Measurements from ENCODE around the gene ARID1A.

- TF ChIP-seq, protein P1, sequence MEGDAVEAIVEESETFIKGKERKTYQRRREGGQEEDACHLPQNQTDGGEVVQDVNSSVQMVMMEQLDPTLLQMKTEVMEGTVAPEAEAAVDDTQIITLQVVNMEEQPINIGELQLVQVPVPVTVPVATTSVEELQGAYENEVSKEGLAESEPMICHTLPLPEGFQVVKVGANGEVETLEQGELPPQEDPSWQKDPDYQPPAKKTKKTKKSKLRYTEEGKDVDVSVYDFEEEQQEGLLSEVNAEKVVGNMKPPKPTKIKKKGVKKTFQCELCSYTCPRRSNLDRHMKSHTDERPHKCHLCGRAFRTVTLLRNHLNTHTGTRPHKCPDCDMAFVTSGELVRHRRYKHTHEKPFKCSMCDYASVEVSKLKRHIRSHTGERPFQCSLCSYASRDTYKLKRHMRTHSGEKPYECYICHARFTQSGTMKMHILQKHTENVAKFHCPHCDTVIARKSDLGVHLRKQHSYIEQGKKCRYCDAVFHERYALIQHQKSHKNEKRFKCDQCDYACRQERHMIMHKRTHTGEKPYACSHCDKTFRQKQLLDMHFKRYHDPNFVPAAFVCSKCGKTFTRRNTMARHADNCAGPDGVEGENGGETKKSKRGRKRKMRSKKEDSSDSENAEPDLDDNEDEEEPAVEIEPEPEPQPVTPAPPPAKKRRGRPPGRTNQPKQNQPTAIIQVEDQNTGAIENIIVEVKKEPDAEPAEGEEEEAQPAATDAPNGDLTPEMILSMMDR (conservative IDR thresholded peaks at IDR 0.05; ENCODE audit: low read depth, low read length): no peak
- no peak for TF ChIP-seq MXI1 (IDR thresholded peaks at IDR 0.05; ENCODE audit: borderline replicate concordance, low read depth, low read length)
- no peak for TF ChIP-seq POLR2A (IDR thresholded peaks at IDR 0.05; ENCODE audit: low read depth, low read length)
- TF ChIP-seq BHLHE40 (IDR thresholded peaks at IDR 0.05; ENCODE audit: low read depth, low read length): no peak
- no peak for TF ChIP-seq MAFK (IDR thresholded peaks at IDR 0.05; ENCODE audit: low read depth, low read length)
- no peak for TF ChIP-seq RAD21 (IDR thresholded peaks at IDR 0.05; ENCODE audit: low read length)
- no peak for TF ChIP-seq NFE2L2 (IDR thresholded peaks at IDR 0.05; ENCODE audit: low read depth, low read length)
- no peak for TF ChIP-seq RFX5 (IDR thresholded peaks at IDR 0.05; ENCODE audit: low read depth, low read length)
- no peak for TF ChIP-seq MAZ (IDR thresholded peaks at IDR 0.05; ENCODE audit: borderline replicate concordance, low read depth, low read length)
- no peak for TF ChIP-seq RCOR1 (IDR thresholded peaks at IDR 0.05; ENCODE audit: insufficient replicate concordance, low read length)
Observed at GRCh38 chr1:26784023-26784871, 88.4 kb downstream of the ARID1A start.
